ENCODE measurements around the gene LNP1. TPM values are rescaled to one million over a fixed set of nuclear protein-coding genes. Genes with fewer than 3 reads are reported as not detected.

The LNP1 gene
- total and polyA plus RNA-seq, 4 donors: 1.1 to 4.7 (median 1.5) TPM

GRCh38 chr3:100359035-100359434 lies 42.3 kb upstream of the LNP1 start:
- H3K27ac ChIP-seq (ENCODE audit: low read depth in 1 of 2, low read length in 2 of 2): peak overlapping the region; percentile 40 to 52
- no peak for DNase-seq (ENCODE audit: low spot score)
- H3K36me3 ChIP-seq (ENCODE audit: control insufficient read depth in 4 of 4, insufficient read depth in 3 of 4, low read depth in 1 of 4, low read length in 3 of 4): peaks cover 7 to 26% (median 19%) of the 10 kb centered on the region in 4 donors
- WGBS: 92% methylated on average over 3 of the region's 3 CpGs
- no peaks in the 10 kb centered on the region for H3K27me3 ChIP-seq (ENCODE audit: control insufficient read depth in 4 of 4, insufficient read depth in 4 of 4, low read length in 3 of 4)
- H3K4me3 ChIP-seq (ENCODE audit: low read depth in 1 of 3, low read length in 3 of 3): no peak overlapping the region
- peaks cover 3 to 42% (median 28%) of the 10 kb centered on the region in 4 donors for H3K4me1 ChIP-seq (ENCODE audit: control insufficient read depth in 4 of 4, insufficient read depth in 4 of 4, low read length in 3 of 4)
- H3K9me3 ChIP-seq (ENCODE audit: control insufficient read depth in 4 of 4, low read length in 3 of 4): peaks cover 0 to 2% (median 0%) of the 10 kb centered on the region in 4 donors
- H3K9ac ChIP-seq (ENCODE audit: low read depth in 1 of 2, low read length in 2 of 2): no peak overlapping the region
- TF ChIP-seq ATF3 (IDR thresholded peaks at IDR 0.05): no peak
- TF ChIP-seq FOXA1 (IDR thresholded peaks at IDR 0.05): no peak
- no peak for TF ChIP-seq JUND (IDR thresholded peaks at IDR 0.05)
- no peak for TF ChIP-seq GABPA (IDR thresholded peaks at IDR 0.05 in 1 of 2, conservative IDR thresholded peaks at IDR 0.05 in 1 of 2)
- no peak for TF ChIP-seq HNF4A (conservative IDR thresholded peaks at IDR 0.05)
- TF ChIP-seq RAD21 (IDR thresholded peaks at IDR 0.05): no peak
- no peak for TF ChIP-seq TAF1 (conservative IDR thresholded peaks at IDR 0.05)
- TF ChIP-seq NR2F2 (IDR thresholded peaks at IDR 0.05): no peak
- TF ChIP-seq CTCF (IDR thresholded peaks at IDR 0.05; ENCODE audit: low read depth, low read length, missing input control): no peak
- TF ChIP-seq, protein P1, sequence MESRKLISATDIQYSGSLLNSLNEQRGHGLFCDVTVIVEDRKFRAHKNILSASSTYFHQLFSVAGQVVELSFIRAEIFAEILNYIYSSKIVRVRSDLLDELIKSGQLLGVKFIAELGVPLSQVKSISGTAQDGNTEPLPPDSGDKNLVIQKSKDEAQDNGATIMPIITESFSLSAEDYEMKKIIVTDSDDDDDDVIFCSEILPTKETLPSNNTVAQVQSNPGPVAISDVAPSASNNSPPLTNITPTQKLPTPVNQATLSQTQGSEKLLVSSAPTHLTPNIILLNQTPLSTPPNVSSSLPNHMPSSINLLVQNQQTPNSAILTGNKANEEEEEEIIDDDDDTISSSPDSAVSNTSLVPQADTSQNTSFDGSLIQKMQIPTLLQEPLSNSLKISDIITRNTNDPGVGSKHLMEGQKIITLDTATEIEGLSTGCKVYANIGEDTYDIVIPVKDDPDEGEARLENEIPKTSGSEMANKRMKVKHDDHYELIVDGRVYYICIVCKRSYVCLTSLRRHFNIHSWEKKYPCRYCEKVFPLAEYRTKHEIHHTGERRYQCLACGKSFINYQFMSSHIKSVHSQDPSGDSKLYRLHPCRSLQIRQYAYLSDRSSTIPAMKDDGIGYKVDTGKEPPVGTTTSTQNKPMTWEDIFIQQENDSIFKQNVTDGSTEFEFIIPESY (IDR thresholded peaks at IDR 0.05): no peak
- TF ChIP-seq RXRA (IDR thresholded peaks at IDR 0.05): no peak
- TF ChIP-seq SP1 (IDR thresholded peaks at IDR 0.05): no peak
- no peak for TF ChIP-seq HNF4G (IDR thresholded peaks at IDR 0.05)
- no peak for TF ChIP-seq REST (IDR thresholded peaks at IDR 0.05)
- no peak for TF ChIP-seq EGR1 (IDR thresholded peaks at IDR 0.05; ENCODE audit: low read depth in 2 of 2)
- TF ChIP-seq FOXA2 (IDR thresholded peaks at IDR 0.05): no peak
